Measurements from ENCODE around the gene CCNB2.
A peak's percentile ranks its signal among the peaks of the same experiment; 100 is the strongest.
"Not testable (repeated sequence)": the region's sequence is repeated elsewhere in the genome, so short reads cannot be mapped to it uniquely, and the experiment has no call there.

CCNB2 gene

DNA sequence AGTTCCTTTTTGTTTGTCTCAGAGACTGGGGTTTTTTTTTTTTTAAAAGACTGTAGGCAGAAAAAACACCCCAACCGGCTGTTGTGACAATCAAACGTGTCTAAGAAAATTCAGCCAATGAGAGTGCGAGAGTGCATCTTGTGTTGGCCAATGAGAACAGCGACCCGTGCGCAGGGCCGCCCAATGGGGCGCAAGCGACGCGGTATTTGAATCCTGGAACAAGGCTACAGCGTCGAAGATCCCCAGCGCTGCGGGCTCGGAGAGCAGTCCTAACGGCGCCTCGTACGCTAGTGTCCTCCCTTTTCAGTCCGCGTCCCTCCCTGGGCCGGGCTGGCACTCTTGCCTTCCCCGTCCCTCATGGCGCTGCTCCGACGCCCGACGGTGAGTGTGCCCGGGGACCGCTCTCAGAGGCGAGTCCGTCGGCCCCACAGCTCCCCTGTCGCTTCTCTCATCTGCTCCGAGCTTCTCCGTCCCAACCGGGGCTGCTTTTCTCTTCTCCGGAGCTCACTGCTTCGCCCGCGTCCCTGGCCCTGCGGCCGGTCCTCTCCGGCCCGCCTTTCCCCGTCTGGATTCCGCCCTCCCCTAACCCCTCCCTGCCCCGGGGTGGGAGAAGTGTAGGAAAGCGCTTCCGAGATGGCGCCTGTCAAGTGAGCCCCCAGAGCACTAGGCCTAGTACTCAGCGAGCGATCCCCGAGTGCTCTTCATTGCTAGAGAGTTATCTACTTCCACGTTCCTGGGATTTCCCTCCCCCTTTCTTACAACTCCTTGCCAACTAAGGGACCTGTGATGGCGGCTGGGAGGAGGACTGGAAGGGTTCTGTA lies at the start of gene CCNB2:
Gene CCNB2 (plus strand): TSS at position 235 of the 821 bp plus-strand sequence. CDS start 123 bp downstream, at position 358.
- DNase-seq: peak; percentile 87

DNA sequence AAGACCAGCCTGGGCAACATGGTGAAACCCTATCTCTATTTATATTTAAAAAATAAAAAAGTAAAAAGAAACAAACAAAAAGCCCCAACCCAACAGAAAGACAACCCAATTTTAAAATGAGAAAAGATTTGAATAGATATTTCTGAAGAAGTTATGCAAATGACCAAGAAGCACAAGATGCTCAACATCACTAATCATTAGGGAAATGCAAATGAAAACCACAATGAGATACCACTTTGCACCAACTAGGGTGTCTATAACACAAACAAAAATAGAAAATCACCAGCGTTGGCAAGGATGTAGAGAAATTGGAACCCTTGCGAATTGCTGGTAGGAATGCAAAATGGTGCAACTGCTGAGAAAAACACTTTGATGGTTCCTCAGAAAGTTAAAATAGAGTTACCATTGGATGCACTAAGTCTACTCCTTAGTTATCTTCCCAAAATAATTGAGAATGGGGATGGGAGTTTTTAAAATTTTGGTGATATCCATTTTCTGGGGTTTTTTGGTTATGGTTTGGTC lies 45.8 kb upstream of the CCNB2 start:
- no peak for DNase-seq

- DNase-seq: no peak
Measured at GRCh38 chr15:59060348-59060747, 44.6 kb upstream of the CCNB2 start.

DNA sequence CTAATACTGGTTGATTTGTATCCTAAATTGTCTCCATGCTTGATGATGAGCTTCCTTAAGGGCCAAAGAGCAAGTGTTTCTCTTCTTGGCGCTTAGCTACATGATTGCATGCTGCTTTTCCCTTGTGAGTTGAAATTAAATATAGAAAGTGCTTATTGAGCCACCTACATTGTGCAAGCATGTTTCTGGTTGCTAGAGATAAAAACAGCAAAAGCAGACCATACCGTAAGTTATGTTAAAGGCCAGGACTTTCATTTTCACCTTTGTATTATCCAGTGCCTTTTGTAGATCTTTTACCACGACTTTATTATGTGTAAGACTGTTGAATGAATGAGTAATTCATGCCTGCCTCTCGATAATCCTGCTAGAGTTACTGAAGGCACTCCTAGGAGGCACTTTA lies 41.9 kb upstream of the CCNB2 start:
- DNase-seq: no peak

GRCh38 chr15:59069430-59069829 lies 35.5 kb upstream of the CCNB2 start:
- DNase-seq: no peak

DNA sequence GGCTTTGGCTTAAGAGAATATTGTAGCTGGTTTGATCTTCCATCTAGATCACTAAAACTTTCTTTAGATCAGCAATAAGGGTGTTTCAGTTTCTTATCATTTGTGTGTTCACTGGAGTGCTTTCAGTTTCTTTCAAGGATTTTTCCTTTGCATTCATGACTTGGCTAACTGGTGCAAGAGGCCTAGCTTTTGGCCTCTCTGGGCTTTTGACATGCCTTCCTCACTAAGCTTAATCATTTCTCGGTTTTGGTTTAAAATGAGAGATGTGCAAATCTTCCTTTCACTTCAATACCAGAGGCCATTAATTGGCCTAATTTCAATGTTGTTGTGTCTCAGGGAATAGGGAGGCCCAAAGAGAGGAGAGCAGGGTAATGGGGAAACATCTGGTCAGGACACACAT lies 30.3 kb upstream of the CCNB2 start:
- DNase-seq: no peak

DNA sequence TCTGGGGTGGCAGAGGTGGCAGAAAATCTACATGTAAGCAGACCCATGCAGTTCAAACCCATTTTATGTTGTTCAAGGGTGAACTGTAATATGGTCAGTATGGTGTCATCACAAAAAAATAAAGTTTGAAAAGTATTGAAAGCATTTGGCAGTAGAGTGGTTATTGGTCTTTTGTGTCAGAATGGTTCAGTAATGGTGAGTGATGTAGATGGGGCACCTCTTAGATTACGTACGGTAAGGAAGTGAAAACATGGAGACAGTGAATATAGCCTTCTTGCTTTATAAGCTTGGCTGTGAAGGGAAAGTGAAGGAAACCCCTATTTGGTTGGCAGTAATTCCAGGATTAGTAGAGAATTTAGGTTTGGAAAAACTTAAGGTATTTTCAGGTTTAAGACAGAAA lies 17.2 kb upstream of the CCNB2 start:
- no peak for DNase-seq

DNA sequence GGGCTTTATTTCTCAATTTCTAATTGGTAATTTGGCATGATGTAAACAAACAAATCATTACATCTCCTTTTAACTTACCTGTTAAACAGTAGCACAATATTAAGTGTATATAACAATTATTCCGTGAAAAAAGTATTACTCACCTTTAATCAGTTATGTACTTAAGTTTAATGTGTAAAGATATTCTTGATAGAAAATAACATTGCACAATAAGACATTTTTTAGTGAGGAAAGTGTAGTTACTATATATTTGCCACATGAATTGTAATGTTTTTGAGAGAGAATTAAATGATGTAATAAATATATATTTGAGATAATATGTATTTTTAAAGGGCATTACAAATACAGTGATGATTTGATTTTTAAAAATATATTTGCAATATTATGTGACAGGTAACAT lies 10.9 kb upstream of the CCNB2 start:
- no peak for DNase-seq

DNA sequence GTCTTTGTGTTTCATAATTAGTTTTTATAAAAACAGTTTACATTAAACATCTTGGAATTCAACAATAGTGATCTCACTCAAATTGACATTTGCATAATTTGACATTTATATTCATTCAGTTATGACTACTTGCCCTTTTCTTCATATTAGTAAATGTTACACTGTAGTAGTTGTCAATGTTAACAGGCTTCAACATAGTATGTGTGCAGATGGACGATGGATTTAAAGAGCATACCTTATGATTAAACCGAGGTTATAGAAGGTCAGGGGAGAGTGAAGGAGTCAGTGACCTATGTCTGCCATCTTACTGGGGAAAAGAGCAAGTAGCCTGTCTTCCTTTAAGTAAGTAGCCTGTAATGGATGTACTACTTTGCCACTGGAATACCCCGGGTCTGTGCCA lies 8.5 kb upstream of the CCNB2 start:
- no peak for DNase-seq

DNA sequence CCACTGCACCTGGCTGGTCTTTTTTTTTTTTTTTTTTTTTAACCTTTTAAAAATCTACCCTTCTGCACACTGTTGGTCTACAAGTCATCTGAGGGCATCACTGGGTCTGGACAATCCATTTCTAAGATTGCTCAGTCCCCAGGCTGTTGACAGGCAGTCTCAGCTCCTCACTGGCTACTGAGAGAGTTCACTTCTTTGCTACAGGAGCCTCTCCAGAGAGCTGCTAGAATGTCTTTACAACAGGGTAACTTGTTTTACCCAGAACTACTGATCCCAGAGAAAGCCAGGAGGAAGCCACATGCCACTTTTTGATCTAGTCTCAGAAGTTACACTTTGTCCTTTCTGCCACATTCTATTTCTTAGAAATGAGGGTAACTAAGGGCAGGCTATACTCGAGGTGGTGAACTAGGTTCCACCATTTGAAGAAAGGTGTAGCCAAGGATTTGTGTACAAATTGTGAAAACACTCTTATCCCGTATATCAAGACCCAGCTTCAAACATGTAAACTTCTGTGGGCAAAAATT lies 5.7 kb upstream of the CCNB2 start:
- no peak for DNase-seq

DNA sequence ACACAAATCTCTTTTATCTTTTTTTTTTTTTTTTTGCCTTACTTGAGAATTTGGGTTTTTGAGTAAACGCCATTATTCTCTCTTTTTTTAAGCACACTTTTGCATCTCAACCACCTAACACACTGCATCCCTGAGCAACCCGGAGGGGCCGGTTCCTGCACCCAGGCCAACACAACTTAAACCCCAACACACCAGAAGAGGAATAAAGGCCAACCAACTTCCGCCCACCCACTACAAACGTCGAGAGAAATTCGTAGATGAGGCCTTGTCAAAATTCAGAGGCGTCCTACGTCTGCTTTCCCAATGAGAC lies 389 bp upstream of the CCNB2 start:
- DNase-seq: no peak

DNA sequence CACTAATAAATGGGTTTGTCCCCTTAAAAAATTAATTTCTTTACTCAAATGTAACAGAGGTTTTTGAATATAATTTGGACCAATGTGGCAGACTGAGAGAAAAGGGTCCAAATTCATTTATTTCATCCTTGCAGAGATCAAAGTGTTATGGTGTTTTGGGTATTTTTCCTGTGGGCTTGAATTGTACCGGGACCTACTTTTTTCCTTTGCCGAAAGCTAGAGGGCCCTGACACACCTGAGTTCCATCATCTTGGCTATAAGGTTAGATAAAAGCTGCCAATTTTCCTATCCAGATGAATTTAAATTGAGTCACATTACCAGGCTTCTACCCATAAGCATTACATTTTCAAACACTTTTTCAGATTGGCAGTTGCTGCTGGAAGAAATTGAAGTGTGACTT lies 908 bp downstream of the CCNB2 start:
- DNase-seq: no peak

- DNase-seq: no peak
Measured at GRCh38 chr15:59111251-59111650, 6.3 kb downstream of the CCNB2 start.

DNA sequence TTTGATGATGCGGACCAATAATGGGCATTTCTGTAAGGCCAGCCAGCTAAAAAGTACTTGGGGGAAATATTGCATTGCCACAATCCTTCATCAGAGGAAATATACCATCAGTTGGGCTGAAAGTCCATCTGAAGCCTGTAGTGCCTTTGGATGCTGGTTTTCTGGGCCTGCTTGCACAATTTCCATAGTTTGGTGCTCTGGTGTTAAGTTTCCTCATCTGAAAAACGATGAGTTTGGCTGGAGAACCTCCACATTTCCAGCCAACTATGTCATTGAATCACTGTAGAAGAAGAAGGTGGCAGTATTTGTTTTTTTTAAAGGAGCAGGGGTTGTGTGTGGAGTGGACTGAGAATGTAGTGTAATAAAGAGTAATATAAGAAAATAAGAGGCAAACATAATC lies 10.1 kb downstream of the CCNB2 start:
- no peak for DNase-seq

DNA sequence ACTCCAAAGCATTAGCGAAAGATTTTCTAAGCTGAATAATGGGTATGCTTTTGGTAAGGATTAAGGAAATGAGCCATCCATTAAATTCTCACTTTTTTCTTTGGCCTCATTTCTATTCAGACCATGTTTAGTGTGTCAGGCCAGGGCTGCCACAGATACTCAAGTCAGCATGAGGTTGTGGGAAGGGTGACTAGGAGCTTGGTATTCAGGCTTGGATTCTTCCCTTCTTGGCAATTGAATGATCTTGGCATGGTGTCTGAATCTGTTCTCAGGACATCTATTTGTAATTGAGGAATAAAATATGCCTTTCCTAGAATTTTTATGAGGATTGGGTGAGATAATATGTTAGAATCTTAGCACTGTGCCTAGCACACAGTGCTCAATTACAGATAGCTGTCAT lies 11.2 kb downstream of the CCNB2 start:
- DNase-seq: no peak

GRCh38 chr15:59116771-59117170 lies 11.8 kb downstream of the CCNB2 start:
- no peak for DNase-seq

DNA sequence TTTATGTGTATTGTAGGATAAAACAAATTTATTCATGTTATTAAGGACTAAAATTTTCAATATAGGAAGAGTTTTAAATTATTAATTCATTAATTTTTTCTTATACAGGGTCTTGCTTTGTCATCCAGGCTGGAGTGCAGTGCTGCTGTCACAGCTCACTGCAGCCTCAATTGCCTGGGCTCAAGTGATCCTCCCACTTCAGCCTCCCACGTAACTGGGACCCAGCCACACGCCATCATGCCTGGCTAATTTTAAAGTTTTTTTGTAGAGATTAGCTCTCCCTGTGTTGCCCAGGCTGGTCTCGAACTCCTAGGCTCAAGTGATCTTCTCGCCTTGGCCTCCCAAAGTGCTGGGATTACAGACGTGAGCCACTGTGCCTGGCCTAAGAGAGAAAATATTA lies 14.7 kb downstream of the CCNB2 start:
- no peak for DNase-seq

- DNase-seq: no peak
Measured at GRCh38 chr15:59120937-59121336, 16.0 kb downstream of the CCNB2 start.

- DNase-seq: no peak
Measured at GRCh38 chr15:59124261-59124660, 19.3 kb downstream of the CCNB2 start.

DNA sequence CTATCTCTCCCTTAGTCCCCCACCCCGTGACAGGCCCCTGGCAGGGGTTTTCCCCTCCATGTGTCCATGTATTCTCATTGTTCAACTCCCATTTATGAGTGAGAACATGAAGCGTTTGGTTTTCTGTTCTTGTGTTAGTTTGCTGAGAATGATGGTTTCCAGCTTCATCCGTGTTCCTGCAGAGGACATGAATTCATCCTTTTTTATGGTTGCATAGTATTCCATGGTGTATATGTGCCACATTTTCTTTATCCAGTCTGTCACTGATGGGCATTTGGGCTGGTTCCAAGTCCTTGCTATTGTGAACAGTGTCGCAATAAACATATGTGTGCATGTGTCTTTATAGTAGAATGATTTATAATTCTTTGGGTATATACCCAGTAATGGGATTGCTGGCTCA lies 20.7 kb downstream of the CCNB2 start:
- DNase-seq: not testable (repeated sequence)

GRCh38 chr15:59127255-59127654 lies 22.3 kb downstream of the CCNB2 start:
- DNase-seq: not testable (repeated sequence)

DNA sequence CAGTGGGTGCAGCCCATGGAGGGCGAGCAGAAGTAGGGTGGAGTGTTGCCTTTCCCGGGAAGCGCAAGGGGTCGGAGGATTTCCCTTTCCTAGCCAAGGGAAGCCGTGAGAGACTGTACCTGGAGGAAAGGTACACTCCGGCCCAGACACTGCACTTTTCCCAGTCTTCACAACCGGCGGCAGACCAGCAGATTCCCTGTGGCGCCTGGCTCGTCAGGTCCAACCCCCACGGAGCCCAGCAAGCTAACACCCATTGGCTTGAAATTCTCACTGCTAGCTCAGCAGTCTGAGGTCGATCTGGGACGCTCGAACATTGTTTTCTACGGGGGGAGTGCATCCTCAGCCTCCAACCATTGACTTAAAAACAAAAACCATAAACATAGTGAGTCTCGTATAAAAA lies 26.5 kb downstream of the CCNB2 start:
- no peak for DNase-seq

DNA sequence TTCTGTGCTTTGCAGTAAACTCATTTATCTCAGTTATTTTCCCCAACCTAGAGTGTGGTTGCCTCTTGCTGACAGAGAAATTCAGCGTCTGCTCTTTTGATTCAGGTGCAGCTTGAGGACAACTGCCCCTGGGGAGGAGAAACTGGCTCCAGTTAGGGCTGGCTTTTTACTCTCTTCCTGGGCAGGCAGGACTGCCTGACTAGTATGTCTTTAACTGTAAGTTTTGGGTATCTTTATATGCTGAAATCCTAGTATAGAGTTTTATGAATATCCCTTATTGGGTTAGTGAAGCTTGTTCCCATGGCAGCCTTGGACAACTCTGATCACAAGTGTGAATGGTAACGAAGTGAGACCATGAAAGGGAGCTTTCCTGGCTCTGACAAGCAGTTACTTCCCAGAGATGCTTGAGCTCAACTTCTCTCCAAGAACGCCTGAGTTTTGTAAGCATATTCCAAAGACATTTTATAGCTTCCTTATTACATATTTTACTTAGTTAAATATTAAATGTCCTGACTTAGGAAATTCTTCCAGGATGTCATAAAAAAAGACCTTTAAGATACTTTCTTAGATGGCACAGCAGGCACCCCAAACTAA lies 27.1 kb downstream of the CCNB2 start:
- no peak for DNase-seq

GRCh38 chr15:59133929-59134427 lies 29.0 kb downstream of the CCNB2 start:
- DNase-seq: no peak
